Left hindlimb (tissue), 1 donor: ENCODE data around the gene GLIPR2.

Experiments
- DNase-seq: peaks from one replicate; pipeline ENCODE4 v3.0.0-alpha.2; 2018

The GLIPR2 gene

DNA sequence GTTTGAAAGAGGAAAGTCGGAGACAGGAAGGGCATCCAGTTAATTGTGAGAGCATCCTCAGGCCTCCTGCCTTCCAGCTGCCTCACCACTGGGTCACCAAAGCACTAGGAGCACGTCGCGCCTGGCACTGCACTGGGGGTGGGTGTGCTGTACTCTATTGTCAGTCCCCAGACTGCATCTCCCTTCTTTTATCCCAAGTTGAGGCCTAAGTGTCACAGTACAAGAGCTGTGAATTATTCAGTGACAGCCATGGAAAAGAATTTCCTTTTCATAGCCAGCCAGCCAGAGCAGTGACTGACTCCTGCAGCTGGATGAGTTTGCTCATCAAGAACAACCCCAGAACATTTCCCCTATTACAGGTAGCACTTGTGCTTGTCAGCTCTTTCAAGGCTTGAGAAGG is 70.5 kb downstream of the GLIPR2 start:
- no peak for DNase-seq

DNA sequence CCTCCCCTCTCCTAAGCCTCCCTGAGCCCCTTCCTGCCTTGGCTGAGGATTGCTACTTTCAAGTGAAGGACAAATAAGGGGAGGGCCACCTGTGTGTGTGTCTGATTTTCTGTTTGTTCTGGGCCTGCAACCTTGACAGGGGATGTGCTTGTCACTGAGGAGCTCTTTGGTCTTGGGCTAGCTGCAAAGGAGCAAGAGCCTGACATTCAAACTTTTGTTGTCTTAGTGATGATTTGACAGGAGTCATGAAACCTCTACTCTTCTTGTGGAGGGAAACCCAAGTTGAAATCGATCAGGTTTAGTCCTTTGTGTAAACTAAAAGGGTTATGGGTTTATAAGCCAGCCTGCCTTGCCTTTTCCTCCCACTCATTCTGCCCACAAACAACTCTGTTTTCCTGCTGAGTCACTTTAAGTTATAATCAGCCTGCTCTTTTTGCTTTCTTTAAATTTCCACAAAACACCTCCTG is 71.0 kb downstream of the GLIPR2 start:
- DNase-seq = no peak

DNA sequence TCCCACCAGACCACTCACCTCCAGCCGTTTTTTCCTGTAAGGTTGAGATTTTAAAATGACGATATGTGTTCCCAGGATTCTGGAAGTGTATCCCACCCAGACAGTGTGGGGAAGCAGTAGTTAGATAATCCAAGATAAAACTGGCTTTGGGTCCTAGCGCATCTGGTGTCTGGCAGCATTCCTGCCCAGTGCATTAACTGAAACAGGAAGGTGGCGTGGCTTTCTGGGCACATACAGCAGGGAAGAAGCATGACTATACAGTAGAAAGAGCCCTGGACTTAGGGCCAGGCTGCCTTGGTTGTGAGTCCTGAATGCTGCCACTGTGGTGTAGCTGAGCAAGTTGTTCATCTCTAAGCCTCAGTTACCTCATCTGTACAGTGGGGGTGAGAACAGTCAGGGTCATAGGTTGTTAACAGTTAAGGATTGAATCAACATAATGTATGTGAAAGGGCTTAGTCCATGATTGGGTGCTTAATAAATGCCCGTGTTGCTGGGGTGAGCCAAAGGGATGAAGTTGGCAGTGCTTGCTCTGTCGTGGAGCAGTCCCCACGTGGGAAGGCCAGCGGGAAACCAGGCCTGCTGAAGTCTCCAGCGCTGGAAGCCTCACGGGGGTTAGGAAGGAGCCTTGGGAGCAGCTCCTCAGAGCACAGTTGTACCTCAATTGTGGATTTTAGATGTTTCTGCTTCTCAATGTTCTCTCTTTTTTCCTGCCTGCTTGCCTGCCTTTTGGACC is 72.2 kb downstream of the GLIPR2 start:
- DNase-seq = no peak

DNA sequence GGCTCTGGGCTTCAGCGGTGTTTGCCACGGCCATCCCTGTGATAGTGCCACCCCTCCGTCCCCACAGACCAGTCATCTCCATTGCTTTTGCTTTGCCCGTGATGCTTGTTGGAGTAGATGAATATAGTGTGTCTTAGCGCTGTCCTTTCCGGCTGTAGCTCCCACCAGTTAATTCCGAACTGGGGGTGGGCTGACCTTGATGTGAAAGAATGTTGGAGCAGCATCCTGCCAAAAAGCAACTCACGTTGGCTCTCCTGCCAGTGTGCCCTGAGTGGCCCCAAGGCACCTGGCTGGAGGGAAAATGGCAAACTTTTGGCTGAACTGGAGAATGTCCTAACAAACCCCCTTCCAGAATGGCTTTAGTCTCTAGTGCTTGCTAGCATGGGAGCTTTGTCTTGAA is 74.2 kb downstream of the GLIPR2 start:
- no peak for DNase-seq

DNA sequence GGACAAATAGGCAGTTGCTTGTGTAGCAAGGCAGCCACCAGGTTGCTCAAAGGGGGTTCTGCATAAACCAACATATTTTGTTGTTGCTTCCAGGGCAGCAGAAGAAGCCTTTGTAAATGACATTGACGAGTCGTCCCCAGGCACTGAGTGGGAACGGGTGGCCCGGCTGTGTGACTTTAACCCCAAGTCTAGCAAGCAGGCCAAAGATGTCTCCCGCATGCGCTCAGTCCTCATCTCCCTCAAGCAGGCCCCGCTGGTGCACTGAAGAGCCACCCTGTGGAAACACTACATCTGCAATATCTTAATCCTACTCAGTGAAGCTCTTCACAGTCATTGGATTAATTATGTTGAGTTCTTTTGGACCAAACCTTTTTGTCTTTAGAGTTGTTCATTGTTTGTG is 75.0 kb downstream of the GLIPR2 start:
- DNase-seq = no peak

DNA sequence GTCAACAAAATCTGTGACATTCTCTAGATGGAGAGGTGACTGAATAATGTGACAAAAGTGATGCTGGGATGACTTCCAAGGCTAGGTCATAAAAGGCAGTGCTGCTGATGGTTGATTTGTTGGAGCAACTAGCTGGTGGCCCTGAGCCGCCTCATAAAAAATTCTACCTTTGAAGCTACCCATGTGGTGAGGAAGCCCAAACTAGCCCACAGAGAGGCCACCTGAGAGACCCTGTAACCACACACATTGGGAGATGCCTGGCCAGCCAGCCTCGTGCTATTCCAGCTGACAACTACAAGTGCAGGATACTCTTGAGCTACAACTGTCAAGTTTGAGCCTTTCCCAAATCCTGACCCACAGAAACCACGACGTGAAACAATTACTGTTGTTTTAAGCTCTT is 76.9 kb downstream of the GLIPR2 start:
- no peak for DNase-seq
